ENCODE data around the gene STAG3. TPM values are rescaled to one million over a fixed set of nuclear protein-coding genes. Genes with fewer than 3 reads are reported as not detected.
"Not testable (repeated sequence)": the region's sequence is repeated elsewhere in the genome, so short reads cannot be mapped to it uniquely, and the experiment has no call there.

Gene STAG3
- polyA plus RNA-seq (ENCODE audit: insufficient read length in 4 of 4): 10 to 100 TPM; 11.7 to 16.6 (median 12.9) TPM

- DNase-seq (ENCODE audit: low read depth in 4 of 4, low spot score in 3 of 4): peak; percentile 90 to 93 (median 90)
Observed at GRCh38 chr7:100177045-100178001, at the start of gene STAG3, which contains the start of gene GPC2. TSS of gene STAG3 (plus strand) at chr7:100177918. CDS start at chr7:100180557, 2,639 bp downstream. TSS of gene GPC2 (minus strand) at chr7:100177381. CDS start at chr7:100177199, 182 bp downstream.

- DNase-seq (ENCODE audit: low read depth in 4 of 4, low spot score in 3 of 4): no peak
Observed at GRCh38 chr7:100128637-100128963, 49.1 kb upstream of the STAG3 start.

GRCh38 chr7:100130220-100130607 lies 47.5 kb upstream of the STAG3 start:
- not testable (repeated sequence) for DNase-seq (ENCODE audit: low read depth in 4 of 4, low spot score in 3 of 4)

DNA sequence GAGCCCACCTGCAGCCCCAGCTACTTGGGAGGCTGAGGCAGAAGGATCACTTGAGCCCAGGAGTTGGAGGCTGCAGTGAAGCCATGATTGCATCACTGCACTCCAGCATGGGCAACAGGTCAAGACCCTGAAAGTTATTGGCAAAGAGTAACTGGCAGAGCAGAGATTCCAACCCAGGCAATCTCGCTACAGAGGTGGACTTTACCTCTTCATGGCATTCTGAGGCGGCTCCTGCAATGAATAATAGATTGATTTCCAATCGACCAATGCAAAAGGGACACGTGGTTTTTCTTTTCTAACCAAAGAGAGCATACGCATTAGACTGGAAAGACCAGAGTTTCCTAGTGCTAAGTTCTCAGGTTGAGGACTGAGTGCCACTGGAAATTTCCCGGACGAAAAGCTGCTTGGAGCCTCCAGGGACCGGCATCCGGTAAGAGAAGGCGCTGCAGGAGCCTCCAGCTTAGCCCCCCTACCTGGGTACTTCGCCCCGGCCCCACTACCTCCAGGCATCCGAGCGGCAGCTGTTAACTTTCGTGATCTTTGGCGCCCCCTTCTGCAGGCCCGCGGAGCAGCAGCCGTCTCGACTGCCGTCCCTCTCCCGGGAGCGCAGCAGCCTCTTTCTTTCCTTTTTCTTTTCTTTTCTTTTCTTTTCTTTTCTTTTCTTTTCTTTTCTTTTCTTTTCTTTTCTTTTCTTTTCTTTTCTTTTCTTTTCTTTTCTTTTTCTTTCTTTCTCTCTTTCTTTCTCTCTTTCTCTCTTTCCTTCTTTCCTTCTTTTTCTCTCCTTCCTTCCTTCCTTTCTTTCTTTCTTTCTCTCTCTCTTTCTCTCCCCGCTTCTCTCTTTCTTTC lies 46.9 kb upstream of the STAG3 start:
- DNase-seq (ENCODE audit: low read depth in 4 of 4, low spot score in 3 of 4): peak in 2 of 4 donors; percentile 37 to 69

DNA sequence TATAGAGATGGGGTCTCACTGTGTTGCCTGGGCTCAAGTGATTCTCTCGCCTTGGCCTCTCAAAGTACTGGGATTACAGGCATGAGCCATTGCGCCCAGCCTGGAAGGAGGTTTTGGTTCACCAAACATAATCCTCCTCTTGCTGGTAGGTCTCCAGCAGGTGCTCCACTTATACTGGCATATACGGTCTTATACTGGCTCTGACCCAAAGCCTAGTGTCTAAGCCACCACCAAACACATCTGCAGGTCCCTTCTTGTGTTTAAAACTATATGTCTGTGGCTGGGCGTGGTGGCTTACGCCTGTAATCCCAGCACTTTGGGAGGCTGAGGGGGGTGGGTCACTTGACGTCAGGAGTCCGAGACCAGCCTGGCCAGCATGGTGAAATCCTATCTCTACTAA lies 45.6 kb upstream of the STAG3 start:
- no peak for DNase-seq (ENCODE audit: low read depth in 4 of 4, low spot score in 3 of 4)

DNA sequence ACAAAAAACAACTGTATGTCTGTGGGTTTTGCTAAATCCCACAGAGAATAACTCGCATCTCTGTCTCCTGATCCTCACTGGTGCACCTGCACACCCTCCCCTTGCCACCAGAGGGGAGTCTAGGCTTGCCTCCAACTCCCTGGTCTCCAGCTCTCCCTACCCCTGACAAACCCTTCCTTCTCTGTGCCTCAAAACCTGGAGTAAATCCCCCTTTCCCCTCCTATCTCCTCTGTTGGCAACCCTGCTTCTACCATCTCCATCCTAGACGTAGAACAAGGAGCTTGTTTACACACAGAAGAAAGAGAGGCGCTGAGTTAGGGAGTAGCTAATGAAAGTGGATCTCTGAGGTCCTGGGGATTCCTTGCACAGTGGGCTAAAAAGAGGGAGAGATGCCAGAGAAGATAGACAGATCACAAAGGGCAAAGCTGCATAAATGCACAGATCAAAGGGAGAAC lies 45.0 kb upstream of the STAG3 start:
- DNase-seq (ENCODE audit: low read depth in 4 of 4, low spot score in 3 of 4): no peak

DNA sequence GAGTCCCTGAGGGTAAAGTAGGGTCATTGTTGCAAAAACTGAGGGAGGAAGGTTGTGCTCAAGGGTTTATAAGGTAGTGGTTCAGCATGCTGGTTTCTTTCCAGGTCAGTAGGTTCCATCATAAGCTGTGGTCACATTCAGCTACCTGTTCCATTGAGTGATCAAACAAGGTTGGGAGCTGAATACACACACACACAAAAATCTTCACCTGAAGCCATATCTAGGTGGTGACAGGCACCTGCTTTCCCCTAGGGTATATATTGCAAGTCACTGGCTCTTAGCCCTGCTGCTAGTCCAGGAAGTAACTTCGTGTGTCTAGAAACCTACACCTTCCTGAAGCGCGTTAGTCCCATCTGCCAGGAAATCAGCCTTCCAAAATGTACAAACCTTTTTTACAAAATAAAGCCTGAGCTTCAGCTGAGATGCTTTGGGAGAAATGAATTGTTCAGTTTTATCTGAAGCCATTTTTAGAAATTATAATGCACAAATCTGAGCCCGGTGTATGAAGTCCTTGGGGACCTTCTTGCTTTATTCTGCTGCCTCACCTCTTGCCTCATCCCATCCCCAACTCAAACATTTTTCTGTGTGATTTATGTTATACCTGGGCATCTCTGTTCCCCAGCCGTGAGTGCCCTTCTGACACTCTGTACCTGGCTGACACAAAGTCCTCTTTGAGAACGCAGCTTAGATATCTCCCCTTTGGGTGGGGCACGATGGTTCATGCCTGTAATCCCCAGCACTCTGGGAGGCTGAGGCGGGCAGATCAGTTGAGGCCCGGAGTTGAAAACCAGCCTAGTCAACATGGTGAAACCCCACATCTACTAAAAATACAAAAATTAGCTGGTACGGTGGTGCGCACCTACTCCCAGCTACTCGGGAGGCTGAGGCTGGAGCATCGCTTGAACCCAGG lies 39.6 kb upstream of the STAG3 start:
- no peak for DNase-seq (ENCODE audit: low read depth in 4 of 4, low spot score in 3 of 4)

DNA sequence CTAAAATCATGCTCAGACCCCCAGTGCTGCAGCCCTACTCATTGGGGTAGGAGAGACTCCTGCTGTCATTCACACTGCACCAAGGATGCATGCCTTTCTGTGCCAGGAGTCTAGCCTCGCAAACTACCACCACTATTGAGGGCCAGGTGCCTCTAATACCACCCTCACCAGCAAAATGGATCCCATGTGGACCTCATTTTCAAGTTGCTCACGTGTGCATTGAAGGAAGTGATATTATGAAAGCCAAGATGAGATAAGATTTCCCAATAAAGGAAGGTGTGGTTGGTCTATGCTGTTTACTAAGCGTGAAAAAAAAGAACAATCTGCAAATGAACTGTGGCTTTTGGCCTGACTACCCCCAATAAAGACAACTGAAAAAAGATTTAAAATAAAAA lies 36.2 kb upstream of the STAG3 start:
- DNase-seq (ENCODE audit: low read depth in 4 of 4, low spot score in 3 of 4): no peak

DNA sequence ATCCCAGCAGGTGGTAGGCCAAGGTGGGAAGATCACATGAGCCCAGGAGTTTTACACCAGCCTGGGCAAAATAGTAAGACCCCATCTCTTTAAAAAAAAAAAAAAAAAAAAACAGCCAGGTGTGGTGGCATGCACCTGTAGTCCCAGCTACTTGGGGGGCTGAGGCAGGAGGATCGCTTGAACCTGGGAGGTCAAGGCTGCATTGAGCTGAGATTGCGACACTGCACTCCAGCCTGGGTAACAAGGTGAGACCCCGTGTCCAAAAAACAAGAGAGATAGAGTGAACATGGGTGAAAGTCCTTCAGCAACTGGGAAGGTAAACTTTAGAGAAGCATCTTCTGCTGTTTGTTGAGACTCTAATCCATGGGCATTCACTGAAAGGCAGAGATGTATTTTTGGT lies 35.3 kb upstream of the STAG3 start:
- DNase-seq (ENCODE audit: low read depth in 4 of 4, low spot score in 3 of 4): no peak

DNA sequence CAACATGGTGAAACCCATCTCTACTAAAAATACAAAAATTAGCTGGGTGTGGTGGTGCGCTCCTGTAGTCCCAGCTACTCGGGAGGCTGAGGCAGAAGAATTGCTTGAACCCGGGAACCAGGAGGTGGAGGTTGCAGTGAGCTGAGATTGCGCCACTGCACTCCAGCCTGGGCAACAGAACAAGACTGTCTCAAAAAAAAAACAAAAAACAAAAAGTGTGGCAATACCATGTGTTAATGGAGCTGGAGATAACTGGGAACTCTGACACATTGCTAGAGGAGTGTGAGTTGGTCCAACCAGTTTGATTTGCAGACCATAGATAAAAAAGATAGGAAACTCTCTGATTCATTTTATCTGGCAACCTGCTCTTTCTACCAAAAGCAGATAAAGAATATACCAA lies 31.4 kb upstream of the STAG3 start:
- not testable (repeated sequence) for DNase-seq (ENCODE audit: low read depth in 4 of 4, low spot score in 3 of 4)

GRCh38 chr7:100147278-100147677 lies 30.4 kb upstream of the STAG3 start:
- DNase-seq (ENCODE audit: low read depth in 4 of 4, low spot score in 3 of 4): no peak

DNA sequence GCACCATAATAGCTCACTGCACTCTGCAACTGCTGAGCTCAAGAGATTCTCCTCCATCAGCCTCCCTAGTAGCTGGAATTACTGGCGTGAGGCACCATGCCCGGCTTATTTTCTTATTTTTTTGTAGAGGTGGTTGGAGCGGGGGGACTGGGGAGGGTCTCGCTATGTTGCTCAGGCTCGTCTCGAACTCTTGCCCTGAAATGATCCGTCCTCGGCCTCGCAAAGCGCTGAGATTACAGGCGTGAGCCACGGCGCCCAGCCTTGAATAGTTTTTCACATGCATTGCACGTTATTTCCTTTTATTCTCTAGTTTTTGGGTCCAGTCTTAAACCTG lies 29.5 kb upstream of the STAG3 start:
- DNase-seq (ENCODE audit: low read depth in 4 of 4, low spot score in 3 of 4): no peak

GRCh38 chr7:100148559-100149328 lies 29.0 kb upstream of the STAG3 start, which contains the start of gene LAMTOR4:
TSS of gene LAMTOR4 (plus strand) at chr7:100148918. CDS start at chr7:100148973, 55 bp downstream.
- peak; percentile 93 to 97 (median 95) for DNase-seq (ENCODE audit: low read depth in 4 of 4, low spot score in 3 of 4)

DNA sequence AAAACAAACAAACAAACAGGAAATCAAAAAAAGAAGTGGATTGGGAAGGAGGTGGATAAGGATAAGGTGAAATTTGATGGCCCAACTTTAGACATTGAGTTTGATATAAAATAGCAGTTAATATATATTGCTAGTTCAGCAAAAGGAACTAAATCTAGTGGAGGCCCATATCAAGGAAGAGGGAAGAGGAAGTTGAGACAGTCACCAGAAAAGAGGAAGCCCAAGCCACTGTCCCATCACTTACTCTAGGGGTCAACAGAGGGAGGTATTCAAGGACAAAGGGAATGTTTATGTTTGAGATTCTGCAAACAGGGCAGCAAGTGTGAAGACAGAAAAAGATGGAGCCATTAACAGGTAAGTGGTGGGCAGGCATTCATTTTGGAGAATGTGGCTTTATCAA lies 25.3 kb upstream of the STAG3 start:
- DNase-seq (ENCODE audit: low read depth in 4 of 4, low spot score in 3 of 4): no peak

- no peak for DNase-seq (ENCODE audit: low read depth in 4 of 4, low spot score in 3 of 4)
Observed at GRCh38 chr7:100152937-100153666, 24.6 kb upstream of the STAG3 start.

GRCh38 chr7:100153708-100154535 lies 23.8 kb upstream of the STAG3 start:
- no peak for DNase-seq (ENCODE audit: low read depth in 4 of 4, low spot score in 3 of 4)

DNA sequence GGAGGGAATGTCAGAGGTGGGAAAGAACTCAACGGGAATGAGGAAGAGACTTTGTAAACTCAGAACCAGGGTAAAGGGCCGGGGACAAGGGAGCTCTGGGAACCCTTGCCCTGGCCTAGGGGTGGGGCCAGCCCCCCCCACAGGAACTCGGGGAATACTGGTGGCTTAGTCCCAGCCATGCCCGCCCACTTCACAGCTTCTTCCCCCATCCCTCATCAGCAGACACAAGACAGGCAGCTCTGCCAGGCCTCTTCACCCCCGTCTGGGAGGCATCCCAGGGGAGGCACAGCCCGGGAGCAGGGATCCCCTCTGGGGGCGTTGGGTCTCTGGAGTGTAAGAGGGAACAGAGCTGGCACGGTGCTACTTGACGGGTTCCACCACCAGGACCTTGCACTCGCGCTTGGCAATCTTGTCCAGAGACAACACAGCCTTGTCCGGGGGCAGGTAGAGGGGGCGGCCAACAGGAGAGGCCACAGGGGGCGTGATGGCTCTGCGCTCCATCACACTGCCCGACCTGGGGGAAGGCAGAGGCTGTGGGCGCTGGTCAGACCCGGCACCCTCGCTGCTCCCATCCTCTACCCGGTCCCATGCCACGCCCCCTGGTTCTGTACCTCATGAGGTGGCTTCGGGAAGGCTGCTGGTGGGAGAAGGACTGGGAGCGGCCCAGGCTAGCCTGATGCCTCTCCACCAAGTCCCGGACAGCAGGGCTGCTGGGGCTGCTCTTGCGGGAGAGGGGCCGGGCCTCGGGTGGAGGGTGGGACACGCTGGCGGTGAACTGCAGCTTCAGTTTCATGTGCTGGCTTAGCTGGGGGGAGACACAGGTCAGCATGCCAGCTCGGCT lies 22.8 kb upstream of the STAG3 start:
- no peak for DNase-seq (ENCODE audit: low read depth in 4 of 4, low spot score in 3 of 4)
